GM18505 (cell line): ENCODE data around the gene SEC24D.

Experiments
- ATAC-seq: cut with Tn5 transposase; IDR thresholded peaks from one replicate; pipeline ENCODE4 v1.9.1; 2021; ENCODE audit not compliant: unreplicated experiment
- POLR2A ChIP-seq: IDR thresholded peaks from 4 replicates; pipeline ENCODE4 v1.6.1; 2011; ENCODE audit warnings: borderline replicate concordance; ENCODE audit not compliant: insufficient read depth, insufficient read length; ENCODE audit errors: extremely low read depth

The SEC24D gene

DNA sequence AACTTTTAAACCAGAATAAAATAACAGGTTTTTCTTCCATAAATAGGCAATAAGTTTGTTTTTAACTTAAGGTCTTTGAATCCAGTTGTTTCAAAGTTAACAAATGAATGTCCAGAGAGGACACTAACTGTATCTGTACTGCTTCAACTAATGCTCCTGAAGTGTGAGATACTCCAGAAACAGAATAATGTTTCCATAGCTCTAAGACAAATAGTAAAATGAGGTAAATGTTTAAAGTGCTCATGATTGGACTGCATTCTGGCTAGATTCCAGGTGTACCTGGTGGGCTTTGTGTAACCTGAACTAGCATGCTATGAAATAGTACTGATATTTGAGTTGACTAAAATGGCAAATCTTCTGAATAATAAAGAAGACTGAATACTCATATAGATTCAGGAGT, 99.0 kb downstream of the SEC24D start:
- ATAC-seq = no peak
- no peak for TF ChIP-seq POLR2A

- no peak for ATAC-seq
- no peak for TF ChIP-seq POLR2A
These were observed 101.3 kb downstream of the SEC24D start for GRCh38 chr4:118734491-118735205.

DNA sequence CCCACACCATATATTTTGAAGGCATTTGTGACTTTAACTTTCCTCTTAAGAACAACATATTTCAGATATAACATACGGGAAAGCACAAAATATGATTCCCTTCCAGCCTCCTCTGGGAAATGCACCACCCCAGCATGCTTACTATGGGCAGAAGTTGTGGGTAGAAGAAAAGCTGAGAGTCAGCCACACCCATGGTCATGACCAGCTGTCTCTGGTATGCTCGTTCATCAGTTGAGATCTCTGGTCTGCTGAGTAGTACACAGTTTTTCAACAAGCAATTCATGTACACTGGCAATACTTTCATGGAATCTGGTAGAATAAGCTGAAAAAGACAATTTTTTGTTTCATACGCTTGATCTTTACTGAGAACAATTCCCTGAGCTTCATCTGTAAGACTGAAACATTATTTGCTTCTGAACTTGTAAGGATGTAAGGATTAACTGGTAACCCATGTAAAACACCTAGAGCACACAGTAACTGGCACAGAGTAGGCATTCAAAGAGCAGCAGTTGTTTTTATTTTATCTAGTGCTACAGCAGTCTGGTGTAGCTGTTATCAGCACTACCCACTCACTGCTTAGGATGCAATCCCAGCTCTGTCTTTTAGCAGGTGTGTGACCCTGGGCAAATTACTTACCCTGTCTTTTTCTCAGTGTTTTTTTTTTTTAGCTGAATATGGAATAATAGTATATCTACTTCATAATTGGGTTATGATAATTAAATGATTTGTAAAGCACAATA, 103.2 kb downstream of the SEC24D start:
- TF ChIP-seq POLR2A = no peak

GRCh38 chr4:118730683-118731082, 105.2 kb downstream of the SEC24D start:
- no peak for TF ChIP-seq POLR2A
- no peak for ATAC-seq

More for the DNA sequence above, 103.2 kb downstream of the SEC24D start:
- no peak for ATAC-seq

DNA sequence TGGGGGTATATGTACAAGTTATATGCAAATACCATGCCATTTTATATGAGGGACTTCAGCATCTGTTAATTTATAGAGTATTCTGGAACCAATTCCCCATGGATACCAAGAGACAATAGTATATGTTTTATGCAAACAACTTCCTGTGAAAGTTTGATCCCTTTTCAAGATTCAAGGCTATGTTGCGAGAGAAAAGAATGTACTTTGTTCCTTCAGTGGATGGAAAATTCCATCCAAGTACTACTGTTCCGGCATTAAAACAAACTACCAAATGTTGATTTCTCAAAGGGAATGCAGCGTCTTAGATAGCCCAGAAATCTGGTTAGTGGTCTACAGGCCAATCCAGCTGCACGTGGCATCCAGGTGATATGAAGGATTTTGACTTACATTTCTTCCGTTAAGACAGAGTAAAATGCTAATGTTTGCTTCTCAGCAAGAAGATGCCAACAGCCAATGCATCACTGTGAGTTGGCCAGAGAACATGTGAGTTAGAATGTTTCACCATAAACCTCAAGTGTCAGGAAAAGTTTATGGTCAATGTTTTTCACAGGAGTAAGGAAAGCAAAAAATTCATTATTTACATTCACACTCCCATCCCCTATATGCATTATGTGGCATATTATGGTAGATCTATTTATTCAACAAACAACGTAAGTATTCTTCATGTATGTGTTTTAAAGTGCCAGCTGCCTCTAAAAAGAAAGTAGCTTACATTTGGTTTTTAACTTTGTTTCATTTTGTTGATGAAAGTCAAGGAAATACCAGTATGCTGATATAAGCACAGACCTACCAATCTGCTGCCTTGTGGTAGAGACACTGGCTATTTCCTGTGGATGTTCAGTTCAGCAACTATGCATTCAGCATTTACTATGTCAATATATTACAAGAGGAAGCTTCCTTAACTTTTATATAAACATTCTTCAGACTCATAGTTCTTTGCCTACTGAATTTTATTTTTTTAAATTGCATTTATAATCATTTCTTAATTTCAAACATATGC, 106.3 kb downstream of the SEC24D start:
- TF ChIP-seq POLR2A = no peak
- ATAC-seq = no peak

GRCh38 chr4:118727360-118727759, 108.6 kb downstream of the SEC24D start:
- no peak for TF ChIP-seq POLR2A
- no peak for ATAC-seq

DNA sequence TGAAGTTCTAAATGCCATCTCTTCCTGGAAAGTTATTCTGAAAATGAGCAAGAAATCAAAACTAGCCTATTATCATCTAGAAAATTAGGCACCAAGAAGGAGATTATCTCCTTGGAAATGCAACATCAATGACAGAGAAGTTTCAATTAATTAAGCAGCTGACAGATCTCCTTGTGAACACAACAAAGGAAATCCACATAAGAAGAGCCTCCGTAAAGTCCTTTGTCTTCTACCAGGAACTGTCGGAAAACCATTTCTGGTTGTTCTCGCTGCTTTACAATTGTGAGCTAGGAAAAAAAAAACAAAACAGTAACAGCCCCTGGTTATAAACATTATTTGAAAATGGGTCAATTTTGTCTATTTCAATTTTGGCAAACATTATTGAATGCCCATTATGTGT, 112.6 kb downstream of the SEC24D start:
- no peak for TF ChIP-seq POLR2A
- ATAC-seq = no peak

DNA sequence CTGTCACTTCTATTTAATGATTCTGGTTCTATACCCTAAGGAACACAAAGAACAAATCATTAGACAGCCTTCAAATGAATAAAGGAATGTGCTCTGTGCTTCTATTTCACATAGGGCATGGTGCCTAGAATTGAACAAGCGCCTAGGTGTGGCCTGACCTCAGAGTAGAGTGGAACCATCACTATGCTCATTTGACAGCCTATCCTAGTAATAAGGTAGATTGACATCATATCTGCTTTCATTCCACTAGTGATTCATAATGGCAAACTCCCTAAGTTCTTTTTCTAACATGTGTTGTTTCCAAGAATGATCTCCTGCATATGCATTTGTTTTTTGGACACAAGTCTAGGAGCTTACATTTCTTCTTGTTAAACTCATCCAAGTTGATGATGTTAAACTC, 114.2 kb downstream of the SEC24D start:
- TF ChIP-seq POLR2A = no peak
- ATAC-seq = no peak

GRCh38 chr4:118718511-118719170, 117.3 kb downstream of the SEC24D start:
- no peak for ATAC-seq
- no peak for TF ChIP-seq POLR2A

DNA sequence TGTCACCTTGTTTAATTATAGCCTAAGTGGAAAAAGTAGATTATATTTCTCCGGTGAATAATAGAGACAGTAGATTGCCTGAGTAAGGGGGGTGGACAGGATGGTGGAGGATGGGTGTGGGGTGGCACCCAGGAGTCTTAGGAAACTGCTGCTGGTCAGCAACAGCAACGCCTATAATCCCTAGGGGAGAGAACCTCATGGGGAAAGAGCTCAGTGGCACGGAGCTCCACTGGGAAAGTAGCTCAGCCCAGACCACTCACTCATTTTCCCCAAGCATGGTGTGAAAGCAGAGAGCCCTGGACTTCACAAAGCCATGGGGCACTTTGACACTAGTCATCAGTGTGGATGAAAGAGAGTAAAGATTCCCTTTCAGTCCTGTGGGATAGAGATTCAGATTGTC, 119.6 kb downstream of the SEC24D start:
- TF ChIP-seq POLR2A = no peak
- no peak for ATAC-seq

- no peak for TF ChIP-seq POLR2A
- no peak for ATAC-seq
These were observed 121.2 kb downstream of the SEC24D start for GRCh38 chr4:118714682-118715081.

- no peak for ATAC-seq
These were observed 123.1 kb downstream of the SEC24D start for GRCh38 chr4:118712872-118713271.

GRCh38 chr4:118711052-118711451, 124.9 kb downstream of the SEC24D start:
- no peak for TF ChIP-seq POLR2A
- ATAC-seq = no peak

More at GRCh38 chr4:118712872-118713271, 123.1 kb downstream of the SEC24D start:
- no peak for TF ChIP-seq POLR2A

DNA sequence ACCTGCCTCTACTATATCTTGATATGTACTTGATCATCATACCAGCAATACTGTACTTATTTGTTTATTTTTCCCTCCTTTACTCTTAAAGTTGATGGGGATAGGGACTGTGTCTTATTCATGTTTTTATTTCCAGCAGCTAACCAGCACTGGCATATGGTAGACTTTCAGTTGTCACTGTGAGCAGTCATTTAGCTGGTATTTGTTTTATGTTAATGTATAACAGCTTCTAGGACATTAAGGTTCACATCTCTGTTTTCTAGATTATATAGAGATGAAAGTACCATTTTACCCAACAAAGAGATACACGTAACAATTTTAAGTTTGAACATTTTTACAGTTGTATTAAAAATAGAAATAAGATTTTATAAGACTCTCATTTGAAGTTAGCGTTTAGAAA, 132.8 kb downstream of the SEC24D start:
- TF ChIP-seq POLR2A = no peak
- no peak for ATAC-seq
